ENCODE measurements around the gene CARD19.
A peak's percentile ranks its signal among the peaks of the same experiment; 100 is the strongest.

CARD19 gene, protein sequence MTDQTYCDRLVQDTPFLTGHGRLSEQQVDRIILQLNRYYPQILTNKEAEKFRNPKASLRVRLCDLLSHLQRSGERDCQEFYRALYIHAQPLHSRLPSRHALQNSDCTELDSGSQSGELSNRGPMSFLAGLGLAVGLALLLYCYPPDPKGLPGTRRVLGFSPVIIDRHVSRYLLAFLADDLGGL

GRCh38 chr9:93096131-93096802 lies at the start of gene CARD19:
Gene CARD19, plus strand, starts transcription at chr9:93096217. Its CDS starts 129 bp downstream, at chr9:93096346.
- DNase-seq, result peak in 2 of 4 experiments; percentile 27 to 48

DNA sequence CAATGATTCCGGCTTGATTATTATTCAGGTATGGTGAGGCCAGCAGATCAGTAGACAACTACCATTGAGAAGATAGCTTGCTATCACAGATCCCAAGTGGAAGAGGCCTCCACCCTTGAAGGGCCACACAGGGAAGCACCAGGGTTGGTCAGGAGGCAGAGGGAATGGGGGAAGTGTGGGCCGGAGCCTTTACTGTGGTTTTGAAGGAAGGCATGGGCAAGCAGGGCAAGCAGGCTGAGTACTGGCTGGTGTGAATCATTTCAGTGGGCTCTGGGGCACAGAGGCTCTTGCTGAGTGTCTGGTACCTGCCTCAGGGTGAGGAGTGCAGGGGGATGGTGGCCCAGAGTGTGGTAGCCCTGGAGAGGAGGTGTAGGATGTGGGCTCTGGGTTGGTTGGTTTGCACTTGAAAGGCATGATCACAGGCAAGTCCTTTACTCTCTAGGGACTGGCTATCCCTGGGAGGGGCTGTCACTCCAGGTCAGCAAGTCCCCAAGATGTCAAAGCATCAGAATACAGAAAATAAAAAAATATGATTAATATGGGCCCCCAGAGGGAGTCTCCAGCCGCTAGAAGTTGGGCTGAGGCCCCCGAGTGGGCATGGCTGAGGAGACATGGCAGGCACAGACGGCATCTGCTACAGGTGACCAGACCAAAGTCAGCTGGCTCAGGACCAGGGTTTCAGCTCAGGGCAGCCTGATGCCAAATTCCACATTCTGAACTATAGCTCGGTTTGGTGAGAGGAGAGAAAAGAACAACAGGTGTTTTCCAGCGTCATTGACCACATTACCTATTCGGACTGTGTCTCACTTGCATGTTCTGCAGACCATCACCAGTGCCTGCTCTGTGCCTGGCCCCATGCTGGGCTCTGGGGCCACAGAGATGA lies 47.2 kb upstream of the CARD19 start:
- no peak for DNase-seq

DNA sequence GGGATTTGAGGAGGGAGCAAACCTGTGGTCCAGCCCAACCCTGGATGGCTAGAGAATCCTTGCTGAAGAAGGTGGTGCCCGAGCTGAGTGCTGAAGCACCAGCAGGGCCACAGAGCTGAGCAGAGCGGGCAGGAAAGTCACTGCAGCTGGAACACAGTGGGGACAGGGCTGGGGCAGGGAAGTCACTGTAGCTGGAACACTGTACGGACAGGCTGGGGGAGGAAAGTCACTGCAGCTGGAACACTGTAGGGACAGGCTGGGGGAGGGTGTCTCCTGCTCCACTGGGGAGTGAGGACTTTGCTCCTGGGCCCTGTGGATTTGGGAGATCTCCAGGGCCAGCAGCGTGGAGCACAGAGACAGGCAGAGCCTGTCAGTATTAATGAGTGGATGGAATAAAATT lies 46.5 kb upstream of the CARD19 start:
- DNase-seq, result no peak

DNA sequence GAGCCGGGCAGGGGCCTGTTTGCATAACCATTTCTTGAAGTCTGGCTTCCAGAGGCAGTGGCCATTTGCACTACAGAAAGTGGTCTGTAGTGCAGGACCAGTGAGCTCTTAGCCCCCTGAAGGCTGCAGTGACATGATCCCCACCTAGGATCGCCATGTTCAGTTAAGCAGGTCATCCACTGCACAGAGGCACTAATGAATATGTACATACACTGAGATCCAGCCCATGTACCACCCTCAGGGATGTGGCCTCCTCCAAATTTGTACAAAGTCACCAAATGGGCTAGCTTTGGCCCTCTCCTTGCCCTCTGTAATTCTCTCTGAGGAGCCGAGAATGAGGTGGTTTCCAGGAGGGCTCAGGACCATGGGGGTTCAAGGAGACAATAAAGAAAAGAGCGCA lies 45.8 kb upstream of the CARD19 start:
- DNase-seq, result no peak

DNA sequence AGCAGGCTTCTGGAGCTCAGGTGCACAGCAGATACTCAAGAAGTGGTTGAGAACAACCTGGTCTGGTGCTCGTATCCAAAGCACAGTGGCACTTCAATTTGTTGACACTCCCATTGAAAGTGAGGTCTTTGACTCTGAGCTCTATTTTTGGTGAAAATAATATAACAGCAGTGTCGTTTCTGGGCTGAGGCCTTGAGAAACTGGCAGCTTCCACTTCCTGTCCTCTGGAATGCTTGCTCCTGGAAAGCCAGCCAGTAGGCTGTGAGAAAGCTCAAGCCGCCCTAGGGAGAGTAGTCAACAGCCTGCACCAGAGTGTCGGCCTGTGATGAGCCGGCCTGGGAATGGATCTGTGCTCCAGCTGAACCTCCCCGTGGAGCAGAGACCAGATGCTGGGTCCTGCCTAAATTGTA lies 44.3 kb upstream of the CARD19 start:
- no peak for DNase-seq

DNA sequence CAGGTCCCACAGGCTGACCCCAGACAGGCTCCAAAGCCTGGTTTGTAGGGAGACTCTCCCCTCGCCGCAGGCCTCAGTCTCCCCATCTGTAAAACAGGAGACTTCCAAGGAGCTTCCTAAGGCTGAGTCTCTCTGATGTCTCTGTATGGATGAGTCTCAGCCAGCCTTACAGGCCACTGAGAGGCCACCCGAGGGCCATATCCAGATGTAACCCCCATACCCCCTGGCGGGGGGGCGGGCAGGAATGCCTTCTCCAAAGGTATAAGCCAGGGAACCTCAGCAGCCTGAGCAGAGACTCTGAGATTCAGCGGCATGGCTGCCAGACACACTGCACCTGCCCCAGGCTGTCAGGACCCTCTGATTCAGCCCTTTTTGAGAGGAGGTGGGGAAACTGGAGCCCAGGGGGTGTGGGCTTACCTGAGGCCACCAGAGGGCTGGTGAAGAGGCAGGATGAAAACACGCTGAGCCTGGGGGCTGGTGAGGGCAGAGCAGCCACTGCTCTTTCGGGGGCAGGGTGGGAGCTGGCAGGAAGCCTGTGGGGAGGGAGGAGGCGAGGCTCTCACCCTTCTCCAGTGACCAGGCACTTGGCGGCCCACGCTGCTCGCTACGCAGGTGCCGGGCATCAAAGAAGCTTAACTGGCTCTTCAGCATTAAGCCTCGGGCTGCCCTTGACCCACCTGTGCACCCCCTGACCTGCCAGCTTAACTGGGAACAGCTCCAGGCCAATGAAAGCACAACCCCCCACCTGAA lies 43.1 kb upstream of the CARD19 start:
- no peak for DNase-seq

DNA sequence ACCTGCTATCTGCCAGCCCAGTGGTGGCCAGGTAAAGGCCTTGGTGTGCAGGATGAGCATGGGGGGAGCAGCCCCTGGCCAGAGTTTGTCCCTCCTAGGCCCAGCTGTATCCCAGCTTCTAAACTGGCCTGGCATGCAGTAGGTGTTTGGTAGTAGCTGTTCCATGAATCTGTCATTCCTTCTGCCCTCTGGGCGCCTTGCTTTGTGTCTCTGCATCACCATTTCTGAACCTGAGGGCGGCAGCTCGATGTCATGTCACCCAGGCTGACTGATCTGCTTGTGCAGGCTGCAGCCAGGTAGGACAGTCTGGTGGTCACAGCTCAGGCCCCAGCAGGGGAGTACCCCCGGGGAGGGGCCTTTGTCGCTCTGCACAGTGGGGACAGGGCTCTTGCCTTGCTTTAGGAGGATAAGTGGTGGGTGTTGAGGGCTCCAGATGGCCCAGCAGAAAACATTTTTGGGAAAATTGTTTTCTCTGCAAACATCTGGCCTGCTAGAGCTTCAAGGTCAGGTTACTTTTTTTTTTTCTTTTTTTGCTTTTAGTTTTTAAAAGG lies 42.2 kb upstream of the CARD19 start:
- DNase-seq, result no peak

DNA sequence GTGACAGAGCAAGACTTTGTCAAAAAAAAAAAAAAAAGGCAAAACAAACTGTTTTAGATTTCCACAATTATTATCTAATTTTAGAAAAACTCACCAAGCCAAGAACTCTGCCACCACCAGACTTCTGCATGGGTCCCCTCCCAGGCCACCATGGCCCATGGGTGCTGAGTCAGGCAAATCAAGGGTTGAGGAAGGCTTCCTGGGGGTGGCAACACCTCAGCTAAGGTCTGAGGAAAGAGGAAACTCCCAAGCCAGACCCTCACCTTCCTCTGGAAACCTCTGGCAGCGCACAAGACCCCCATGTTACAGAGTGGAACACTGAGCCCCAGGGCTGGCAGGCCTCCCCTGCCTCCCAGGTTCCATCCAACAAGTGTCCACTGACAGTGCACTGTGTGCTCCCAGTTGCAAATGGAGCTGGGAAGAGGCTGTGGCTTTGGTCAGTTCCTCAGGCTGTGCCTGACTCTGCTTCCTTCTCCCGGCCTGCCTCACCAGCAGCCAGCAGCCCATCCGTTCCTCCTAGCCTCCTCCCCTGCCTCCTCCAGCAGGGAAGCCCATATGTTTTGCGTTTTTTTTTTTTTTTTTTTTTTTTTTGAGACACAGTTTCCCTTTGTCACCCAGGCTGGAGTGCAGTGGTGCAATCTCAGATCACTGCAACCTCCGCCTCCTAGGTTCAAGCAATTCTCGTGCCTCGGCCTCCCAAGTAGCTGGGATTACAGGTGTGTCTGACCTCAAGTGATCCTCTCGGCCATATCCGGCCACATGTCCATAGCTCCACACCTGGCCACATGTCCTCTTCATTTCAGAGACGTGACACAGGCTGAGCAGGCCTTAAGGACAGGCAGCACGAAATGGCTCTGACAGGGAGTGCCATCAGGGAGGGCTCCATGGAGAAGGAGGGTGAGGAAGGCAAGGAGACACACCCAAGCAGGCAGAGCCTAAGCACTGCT lies 41.0 kb upstream of the CARD19 start:
- DNase-seq, result no peak

DNA sequence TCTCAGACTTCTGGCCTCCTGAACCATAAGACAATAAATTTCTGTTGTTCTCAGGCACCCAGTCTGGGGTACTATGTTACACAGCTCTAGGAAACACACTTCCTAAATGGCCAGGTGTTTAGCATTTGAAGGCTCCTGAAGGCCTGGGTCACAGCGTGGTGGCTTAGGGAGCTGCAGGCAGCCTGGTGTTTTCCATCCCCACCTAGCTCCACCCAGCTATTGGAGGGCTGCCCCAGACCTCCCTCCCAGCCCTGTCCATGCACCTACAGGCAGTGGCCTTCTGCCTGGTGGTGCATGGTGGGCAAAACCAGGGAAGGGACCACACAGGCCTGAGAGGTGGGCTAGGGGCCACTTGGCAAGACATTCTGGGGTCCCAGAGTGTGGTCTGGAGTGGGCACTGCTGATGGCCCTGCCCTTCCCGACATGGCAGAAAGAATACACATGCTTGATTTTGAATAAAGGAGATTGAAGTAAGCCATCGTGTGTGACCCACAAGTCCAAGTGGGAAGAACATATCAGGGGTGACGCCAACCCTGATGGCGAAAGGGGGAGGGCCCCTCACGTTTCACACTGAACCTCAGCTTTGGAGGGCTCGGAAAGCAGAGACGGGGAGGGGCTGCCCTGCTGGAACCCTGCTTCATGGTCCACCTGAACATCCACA lies 38.8 kb upstream of the CARD19 start:
- DNase-seq, result no peak

DNA sequence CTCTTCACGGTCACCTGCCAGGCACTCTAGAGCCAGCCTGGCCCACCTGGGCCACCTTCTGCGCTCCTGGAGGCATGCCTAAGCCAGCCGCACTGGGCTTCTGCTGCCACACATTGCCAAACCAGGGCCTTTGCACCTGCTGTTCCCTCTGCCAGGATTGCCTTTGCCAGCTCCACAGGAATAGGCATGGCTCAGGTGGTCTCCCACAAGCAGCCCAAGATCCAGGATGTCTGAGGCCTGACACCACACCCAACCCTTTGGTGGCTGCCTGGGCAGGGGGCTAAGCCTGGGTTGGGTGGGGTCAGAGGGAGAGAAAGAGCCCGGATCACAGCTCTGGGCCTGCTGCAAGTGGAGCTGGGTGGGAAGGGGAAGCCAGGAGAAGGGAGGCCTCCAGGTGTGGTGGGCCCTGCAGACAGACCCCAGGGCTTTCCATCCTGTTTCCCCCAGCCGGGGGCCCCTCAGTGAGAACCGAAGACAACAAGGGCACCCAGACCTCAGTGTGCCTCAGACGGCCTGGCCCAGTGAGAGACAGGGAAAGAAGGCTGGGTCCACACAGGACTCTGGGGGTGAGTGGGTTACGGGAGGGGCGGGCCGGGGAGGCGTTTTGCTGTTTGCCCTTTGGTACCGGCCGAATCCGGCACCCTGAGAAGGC lies 38.2 kb upstream of the CARD19 start:
- no peak for DNase-seq

DNA sequence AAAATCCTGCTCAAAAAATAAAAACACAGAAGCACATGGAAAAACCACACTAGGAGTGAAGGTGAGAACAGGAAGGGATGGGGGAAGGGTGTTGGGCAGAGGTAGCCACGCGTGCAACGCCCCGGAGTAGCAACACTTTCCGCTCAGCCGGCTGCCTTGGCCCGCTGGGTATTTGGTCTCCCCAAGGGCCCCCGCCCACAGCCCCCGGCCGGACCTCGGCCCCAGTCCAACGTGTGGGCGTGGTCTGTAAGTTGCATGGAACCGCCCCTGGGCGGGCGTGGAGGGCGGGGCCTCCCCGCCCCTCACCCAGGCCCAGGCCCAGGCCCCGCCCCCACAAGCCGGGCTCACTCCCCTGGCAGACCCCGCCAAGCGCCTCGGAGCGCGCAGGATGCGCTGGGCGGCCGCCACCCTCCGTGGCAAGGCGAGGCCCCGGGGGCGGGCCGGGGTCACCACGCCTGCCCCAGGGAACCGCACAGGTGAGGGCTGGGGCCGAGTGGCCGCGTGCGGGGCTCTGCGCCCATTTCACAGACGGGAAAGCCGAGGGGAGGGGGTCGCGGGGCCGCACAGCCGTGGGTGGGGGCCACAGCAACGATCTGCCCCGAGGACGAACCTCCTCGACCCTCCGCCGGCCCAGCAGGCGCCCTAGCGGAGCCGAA lies 37.5 kb upstream of the CARD19 start, which contains the start of gene SUSD3:
Gene SUSD3, plus strand, starts transcription at position 347 of the 656 bp plus-strand sequence. Its CDS starts 42 bp downstream, at position 389.
- DNase-seq, result peak in 3 of 4 experiments; percentile 28 to 71 (median 46)

- peak in 1 of 4 experiments; percentile 23 for DNase-seq
Observed at GRCh38 chr9:93059011-93059714, 36.9 kb upstream of the CARD19 start.

DNA sequence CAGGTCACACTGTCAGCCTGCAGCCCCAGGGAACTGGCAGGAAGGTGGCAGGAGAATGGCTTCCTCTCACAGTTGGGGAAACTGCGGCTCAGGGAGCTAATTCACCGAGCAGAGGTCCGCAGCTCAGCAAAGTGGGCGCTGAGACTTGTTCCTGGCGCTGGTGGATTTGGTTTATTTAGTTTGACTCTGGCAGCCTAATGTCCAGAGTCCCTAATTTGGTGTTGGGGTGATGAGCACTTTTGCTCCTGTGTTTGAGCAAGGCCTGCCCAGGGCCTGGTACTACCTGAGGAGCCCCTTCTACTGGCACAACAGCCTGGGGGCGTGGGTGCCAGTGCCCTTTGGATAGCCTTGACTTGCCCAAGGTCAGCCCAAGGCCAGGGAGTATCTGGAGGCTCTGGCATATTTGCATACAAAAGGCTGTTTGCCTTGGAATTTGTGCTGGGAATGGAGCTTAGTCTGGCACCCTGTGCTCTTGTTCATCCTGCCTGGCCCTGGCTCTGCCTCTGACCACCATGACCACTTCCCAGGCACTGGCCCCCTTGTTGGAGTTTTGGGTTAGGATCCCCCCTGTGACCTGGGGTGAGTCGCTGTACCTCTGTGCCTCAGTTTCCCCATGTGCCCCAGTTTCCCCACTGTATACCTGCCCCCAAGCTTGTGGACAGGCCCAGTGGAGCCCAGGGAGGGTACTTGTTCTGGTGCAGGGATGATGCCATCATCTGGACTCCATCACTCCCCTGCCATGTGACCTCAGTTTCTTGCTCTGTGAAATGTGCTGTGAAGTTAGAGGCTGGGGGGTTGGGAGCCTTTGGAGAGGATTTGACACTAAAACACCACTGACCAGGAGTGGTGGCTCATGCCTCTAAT lies 36.1 kb upstream of the CARD19 start:
- no peak for DNase-seq

GRCh38 chr9:93060746-93061259 lies 35.2 kb upstream of the CARD19 start:
- no peak for DNase-seq

- DNase-seq, result no peak
Observed at GRCh38 chr9:93061260-93061751, 34.7 kb upstream of the CARD19 start.

DNA sequence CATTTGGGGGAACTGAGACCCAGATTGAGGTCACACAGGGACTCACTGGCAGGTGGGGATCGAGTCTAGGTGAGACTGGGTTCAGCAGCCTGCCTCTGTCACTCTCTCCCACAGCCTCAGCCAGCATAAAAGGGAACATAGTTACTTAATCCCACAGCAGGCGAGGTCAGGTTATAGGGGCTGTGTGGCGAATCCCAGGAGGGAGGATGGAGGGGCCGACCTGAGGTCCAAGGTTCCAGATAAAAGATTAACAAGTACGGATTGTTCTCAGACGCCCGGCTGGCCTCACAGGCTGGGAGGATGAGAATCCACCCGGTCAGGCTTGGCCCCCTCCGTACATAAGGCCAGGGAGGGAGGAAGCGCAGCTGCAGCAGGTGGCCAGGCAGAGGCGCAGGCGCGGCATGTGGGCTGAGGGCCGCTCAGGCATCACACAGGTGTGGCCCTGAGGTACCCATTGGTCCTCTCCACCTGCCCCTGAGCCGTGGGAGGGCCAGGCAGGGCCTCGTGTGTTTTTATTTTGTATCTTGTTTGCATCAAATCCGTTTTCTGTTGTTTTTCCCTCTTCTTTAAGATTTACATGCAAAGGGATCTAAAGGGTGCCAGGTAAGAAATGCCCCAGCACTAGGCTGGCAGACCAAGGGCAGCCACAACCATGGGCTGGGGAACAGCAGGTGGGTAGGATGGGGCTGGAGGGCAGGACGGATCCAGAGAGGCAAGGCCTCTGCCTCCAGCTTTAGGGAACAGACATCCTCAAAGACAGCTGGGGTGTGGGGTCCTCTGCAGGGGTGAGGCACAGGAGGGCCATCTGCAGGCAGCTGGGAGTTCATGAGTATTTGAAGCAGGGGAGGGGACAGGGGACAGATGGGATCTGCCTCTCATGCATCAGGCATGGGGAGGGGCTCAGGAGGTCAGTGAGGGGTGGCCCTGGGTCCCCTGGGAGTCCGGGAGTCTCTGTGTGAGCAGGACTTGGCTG lies 33.9 kb upstream of the CARD19 start:
- DNase-seq, result no peak

All from activated naive CD4-positive, alpha-beta T cell (primary cell).